Fibroblast of lung (primary cell): ENCODE measurements around the gene FSTL4.

ENCODE experiments used
- EZH2 ChIP-seq: IDR thresholded peaks from 2 replicates; pipeline ENCODE4 v1.5.1; 2012; ENCODE audit warnings: low read length, control low read depth, mild to moderate bottlenecking; ENCODE audit errors: missing control alignments
- TF ChIP-seq, protein P1 (sequence below), 2 donors: IDR thresholded peaks in 1 of 2; conservative IDR thresholded peaks in 1 of 2; 1 replicate in 1 of 2; 2 replicates in 1 of 2; pipeline ENCODE4 v1.5.1; 2011 to 2012; ENCODE audit warnings: low read length in 2 of 2, control low read depth in 1 of 2, inconsistent platforms in 1 of 2, low read depth in 1 of 2, mild to moderate bottlenecking in 1 of 2

DNA sequence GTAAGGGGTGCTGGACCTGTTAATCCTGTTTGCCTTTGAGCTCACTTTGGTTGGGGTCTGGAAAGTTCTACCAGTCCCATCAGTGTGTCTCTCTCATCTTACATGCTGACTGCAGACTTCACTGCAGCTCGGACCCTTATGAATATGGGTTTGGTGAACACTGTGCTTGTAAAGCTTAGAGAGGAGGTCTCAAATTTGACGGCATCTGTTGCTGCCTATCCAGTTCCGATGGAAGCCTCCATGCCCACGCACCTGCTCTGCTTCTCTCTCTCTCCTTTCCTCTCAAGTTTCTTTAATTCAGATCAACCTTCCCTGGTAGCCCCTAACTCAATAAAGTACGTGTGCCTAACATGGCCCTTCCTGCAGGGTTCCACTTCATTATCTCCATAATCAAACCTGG, 342.6 kb downstream of the FSTL4 start:
- TF ChIP-seq, protein P1, sequence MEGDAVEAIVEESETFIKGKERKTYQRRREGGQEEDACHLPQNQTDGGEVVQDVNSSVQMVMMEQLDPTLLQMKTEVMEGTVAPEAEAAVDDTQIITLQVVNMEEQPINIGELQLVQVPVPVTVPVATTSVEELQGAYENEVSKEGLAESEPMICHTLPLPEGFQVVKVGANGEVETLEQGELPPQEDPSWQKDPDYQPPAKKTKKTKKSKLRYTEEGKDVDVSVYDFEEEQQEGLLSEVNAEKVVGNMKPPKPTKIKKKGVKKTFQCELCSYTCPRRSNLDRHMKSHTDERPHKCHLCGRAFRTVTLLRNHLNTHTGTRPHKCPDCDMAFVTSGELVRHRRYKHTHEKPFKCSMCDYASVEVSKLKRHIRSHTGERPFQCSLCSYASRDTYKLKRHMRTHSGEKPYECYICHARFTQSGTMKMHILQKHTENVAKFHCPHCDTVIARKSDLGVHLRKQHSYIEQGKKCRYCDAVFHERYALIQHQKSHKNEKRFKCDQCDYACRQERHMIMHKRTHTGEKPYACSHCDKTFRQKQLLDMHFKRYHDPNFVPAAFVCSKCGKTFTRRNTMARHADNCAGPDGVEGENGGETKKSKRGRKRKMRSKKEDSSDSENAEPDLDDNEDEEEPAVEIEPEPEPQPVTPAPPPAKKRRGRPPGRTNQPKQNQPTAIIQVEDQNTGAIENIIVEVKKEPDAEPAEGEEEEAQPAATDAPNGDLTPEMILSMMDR (conservative IDR thresholded peaks at IDR 0.05 in 1 of 2, IDR thresholded peaks at IDR 0.05 in 1 of 2; ENCODE audit: low read depth in 1 of 2, low read length in 2 of 2), result no peak
- TF ChIP-seq EZH2, result no peak
